H7 (cell line): ENCODE measurements around the gene ASTL. TPM values are rescaled to one million over a fixed set of nuclear protein-coding genes. Genes with fewer than 3 reads are reported as not detected.
"Not testable (repeated sequence)": the region's sequence is repeated elsewhere in the genome, so short reads cannot be mapped to it uniquely, and the experiment has no call there.

Experiments
- DNase-seq: peaks from one replicate; pipeline ENCODE4 v3.0.0; 2012
- H3K27me3 ChIP-seq: 2 replicates; pipeline ENCODE4 v1.6.0; 2011; ENCODE audit warnings: mild to moderate bottlenecking, low read length; ENCODE audit not compliant: control insufficient read depth, insufficient read depth
- H3K36me3 ChIP-seq: replicated peaks from 2 replicates; pipeline ENCODE4 v1.5.1; 2011; ENCODE audit warnings: low read length; ENCODE audit not compliant: control insufficient read depth, insufficient read depth
- H3K4me3 ChIP-seq: 2 replicates; pipeline ENCODE4 v1.5.1; 2011; ENCODE audit warnings: low read depth, mild to moderate bottlenecking, control low read depth, low read length, moderate library complexity; ENCODE audit not compliant: insufficient read depth
- total RNA-seq: library from RNA; depleted of rRNA; stranded (reverse); fragments of >200 nt; shearing (Covaris generic); gene quantifications from 2 replicates; pipeline ENCODE4 v1.2.3, GENCODE V29; 2014

ASTL gene
- total RNA-seq, 1 experiment from 2014 or later, result not detected

GRCh38 chr2:96145036-96145847, 6.9 kb upstream of the ASTL start, which contains the start of gene DUSP2:
DUSP2 (minus strand) TSS chr2:96145440; CDS start chr2:96145354, 86 bp downstream.
- Histone ChIP-seq H3K4me3 (peak within 1 kb of the TSS; percentile 57), H3K27me3 (peaks cover 27% of the 10 kb centered on the region), H3K36me3 (no peaks in the 10 kb centered on the region)
- peak; percentile 93 for DNase-seq

GRCh38 chr2:96144481-96145035, 6.3 kb upstream of the ASTL start:
- peak overlapping the region; percentile 57 for H3K4me3 ChIP-seq

GRCh38 chr2:96143848-96144480, 5.7 kb upstream of the ASTL start:
- peaks cover 27% of the 10 kb centered on the region for H3K27me3 ChIP-seq
- no peaks in the 10 kb centered on the region for H3K36me3 ChIP-seq
- peak; percentile 93 for DNase-seq
- H3K4me3 ChIP-seq, result peak overlapping the region; percentile 57

More at GRCh38 chr2:96144481-96145035, 6.3 kb upstream of the ASTL start:
- peak; percentile 83 for DNase-seq
- H3K27me3 ChIP-seq, result peaks cover 27% of the 10 kb centered on the region
- H3K36me3 ChIP-seq, result no peaks in the 10 kb centered on the region

GRCh38 chr2:96143231-96143847, 5.0 kb upstream of the ASTL start:
- Histone ChIP-seq H3K27me3 (peaks cover 27% of the 10 kb centered on the region), H3K4me3 (no peak overlapping the region), H3K36me3 (no peaks in the 10 kb centered on the region)
- no peak for DNase-seq

- DNase-seq, result peak; percentile 77
- peaks cover 27% of the 10 kb centered on the region for H3K27me3 ChIP-seq
- H3K36me3 ChIP-seq, result no peaks in the 10 kb centered on the region
- H3K4me3 ChIP-seq, result no peak overlapping the region
Observed at GRCh38 chr2:96142217-96143113, 4.2 kb upstream of the ASTL start.

- not testable (repeated sequence) for H3K36me3 ChIP-seq, H3K4me3 ChIP-seq, DNase-seq
- peaks cover 23% of the 10 kb centered on the region for H3K27me3 ChIP-seq
Observed at GRCh38 chr2:96141624-96141967, 3.3 kb upstream of the ASTL start.

- peaks cover 20% of the 10 kb centered on the region for H3K27me3 ChIP-seq
- DNase-seq, result no peak
- no peaks in the 10 kb centered on the region for H3K36me3 ChIP-seq
- H3K4me3 ChIP-seq, result no peak overlapping the region
Observed at GRCh38 chr2:96140941-96141623, 2.8 kb upstream of the ASTL start.

GRCh38 chr2:96139181-96139758, 968 bp upstream of the ASTL start:
- no peak for DNase-seq
- Histone ChIP-seq H3K36me3 (no peaks in the 10 kb centered on the region), H3K4me3 (no peak overlapping the region), H3K27me3 (peaks cover 2% of the 10 kb centered on the region)

GRCh38 chr2:96137321-96138178, 752 bp downstream of the ASTL start:
- no peak for DNase-seq
- Histone ChIP-seq H3K27me3 (no peaks in the 10 kb centered on the region; the same call in 1 of the 2 replicates), H3K36me3 (no peaks in the 10 kb centered on the region), H3K4me3 (no peak overlapping the region)

- H3K27me3 ChIP-seq, result no peaks in the 10 kb centered on the region
- no peaks in the 10 kb centered on the region for H3K36me3 ChIP-seq
- no peak overlapping the region for H3K4me3 ChIP-seq
- DNase-seq, result no peak
Observed at GRCh38 chr2:96136129-96136720, 2.1 kb downstream of the ASTL start.

GRCh38 chr2:96135621-96136020, 2.7 kb downstream of the ASTL start:
- H3K27me3 ChIP-seq, result no peaks in the 10 kb centered on the region
- H3K4me3 ChIP-seq, result no peak overlapping the region
- no peak for DNase-seq
- no peaks in the 10 kb centered on the region for H3K36me3 ChIP-seq

GRCh38 chr2:96135171-96135570, 3.1 kb downstream of the ASTL start:
- Histone ChIP-seq H3K4me3 (no peak overlapping the region), H3K36me3 (no peaks in the 10 kb centered on the region), H3K27me3 (no peaks in the 10 kb centered on the region)
- no peak for DNase-seq
